ENCODE results near the gene VPS39.

- TF ChIP-seq CTCF (IDR thresholded peaks at IDR 0.05) (no peak), POLR2A (IDR thresholded peaks at IDR 0.05) (no peak)
Observed at GRCh38 chr15:42194513-42194912, 13.6 kb downstream of the VPS39 start.

Data from testis (tissue), 2 donors.